Lower leg skin (tissue), 4 donors: ENCODE measurements around the gene RNF186. TPM values are rescaled to one million over a fixed set of nuclear protein-coding genes. Genes with fewer than 3 reads are reported as not detected.
"Not testable (repeated sequence)": the region's sequence is repeated elsewhere in the genome, so short reads cannot be mapped to it uniquely, and the experiment has no call there.

ENCODE experiments used
- DNase-seq, 2 donors: peaks; one replicate each; pipeline ENCODE4 v3.0.0-alpha.2; 2019; ENCODE audit warnings: low spot score in 2 of 2
- H3K4me3 ChIP-seq: fragments of 200-600 bp; sonication (generic); 2 replicates; pipeline ENCODE4 v1.5.1; 2017; ENCODE audit warnings: mild to moderate bottlenecking, low read depth; ENCODE audit not compliant: poor library complexity, severe bottlenecking
- CTCF ChIP-seq, 3 donors: fragments of 450-650 bp; IDR thresholded peaks; one replicate each; pipeline ENCODE4 v1.5.1; 2016; ENCODE audit warnings: antibody characterized with exemption in 3 of 3, mild to moderate bottlenecking in 3 of 3, moderate library complexity in 2 of 3
- POLR2A ChIP-seq, 2 donors: fragments of 450-650 bp; IDR thresholded peaks; one replicate each; pipeline ENCODE4 v1.6.1; 2016 to 2017; ENCODE audit warnings: antibody characterized with exemption in 2 of 2, mild to moderate bottlenecking in 1 of 2, moderate library complexity in 1 of 2
- WGBS, 2 donors: methylation state at CpG; one replicate each; pipeline ENCODE4 v1.1.5; 2018; 5-methylcytosine and 5-hydroxymethylcytosine counted together
- intact Hi-C: fragments of 100-400 bp; cut with DNase I; formaldehyde crosslinking; loops from one replicate; pipeline ENCODE4 v1.15.0; 2023; ENCODE audit warnings: low total_unique reads
- total RNA-seq, 4 donors: library from RNA; depleted of rRNA; stranded (reverse); fragments of >200 nt; gene quantifications; one replicate each; pipeline ENCODE4 v1.1.0, GENCODE V29; 2016

RNF186 gene
- total RNA-seq, 4 donors from 2014 or later, result 0.19 TPM; not detected in 3

GRCh38 chr1:19860418-19860817 lies 45.3 kb upstream of the RNF186 start:
- TF ChIP-seq CTCF (IDR thresholded peaks at IDR 0.05) (no peak), POLR2A (IDR thresholded peaks at IDR 0.05) (no peak)
- no peak overlapping the region for H3K4me3 ChIP-seq
- 69 to 77% methylated on average over 2 of the region's 2 CpGs for WGBS, 2 donors
- intact Hi-C loops, result no loop called here
- DNase-seq, result no peak

- intact Hi-C loops, result no loop called here
- H3K4me3 ChIP-seq, result no peak overlapping the region
- 61 to 77% methylated on average over 2 of the region's 2 CpGs for WGBS, 2 donors
- DNase-seq, result no peak
- no peak for TF ChIP-seq POLR2A (IDR thresholded peaks at IDR 0.05)
- no peak for TF ChIP-seq CTCF (IDR thresholded peaks at IDR 0.05)
These were observed 44.8 kb upstream of the RNF186 start for GRCh38 chr1:19859876-19860275.

- no peak overlapping the region for H3K4me3 ChIP-seq
- no peak for TF ChIP-seq CTCF (IDR thresholded peaks at IDR 0.05)
- TF ChIP-seq POLR2A (IDR thresholded peaks at IDR 0.05), result no peak
- WGBS, 2 donors, result 24 to 29% methylated on average over 5 of the region's 5 CpGs
- no peak for DNase-seq
- intact Hi-C loops, result no loop called here
These were observed 43.8 kb upstream of the RNF186 start for GRCh38 chr1:19858893-19859292.

- no peak for TF ChIP-seq CTCF (IDR thresholded peaks at IDR 0.05)
- TF ChIP-seq POLR2A (IDR thresholded peaks at IDR 0.05), result no peak
- intact Hi-C loops, result no loop called here
- no peak overlapping the region for H3K4me3 ChIP-seq
- DNase-seq, result no peak
These were observed 39.8 kb upstream of the RNF186 start for GRCh38 chr1:19854866-19855265.

- WGBS, 2 donors, result 64 to 80% methylated on average over 1 of the region's 1 CpG
- TF ChIP-seq POLR2A (IDR thresholded peaks at IDR 0.05), result no peak
- TF ChIP-seq CTCF (IDR thresholded peaks at IDR 0.05), result no peak
- intact Hi-C loops, result no loop called here
- DNase-seq, result no peak
- H3K4me3 ChIP-seq, result no peak overlapping the region
These were observed 37.0 kb upstream of the RNF186 start for GRCh38 chr1:19852036-19852435.

- intact Hi-C loops, result no loop called here
These were observed 35.1 kb upstream of the RNF186 start for GRCh38 chr1:19850214-19850613.

GRCh38 chr1:19849307-19849706 lies 34.2 kb upstream of the RNF186 start:
- intact Hi-C loops, H3K4me3 ChIP-seq, DNase-seq: not testable (repeated sequence)
- WGBS, 2 donors, result 77 to 85% methylated on average over 3 of the region's 3 CpGs

More at GRCh38 chr1:19850214-19850613, 35.1 kb upstream of the RNF186 start:
- H3K4me3 ChIP-seq, result no peak overlapping the region
- WGBS, 2 donors, result 30 to 33% methylated on average over 7 of the region's 7 CpGs
- DNase-seq, result no peak
- TF ChIP-seq POLR2A (IDR thresholded peaks at IDR 0.05), result no peak
- no peak for TF ChIP-seq CTCF (IDR thresholded peaks at IDR 0.05)

GRCh38 chr1:19847334-19847733 lies 32.3 kb upstream of the RNF186 start:
- intact Hi-C loops, H3K4me3 ChIP-seq, DNase-seq: not testable (repeated sequence)
- WGBS, 2 donors, result 69 to 88% methylated on average over 9 of the region's 9 CpGs
